NB4 (cell line): ENCODE measurements around the gene ZNF142.

Source experiments
- CTCF ChIP-seq: IDR thresholded peaks from one replicate; pipeline ENCODE4 v1.5.1; 2012; ENCODE audit warnings: low read depth, low read length
- POLR2A ChIP-seq: IDR thresholded peaks from 2 replicates; pipeline ENCODE4 v1.6.1; 2011; ENCODE audit warnings: mild to moderate bottlenecking; ENCODE audit not compliant: insufficient read length; ENCODE audit errors: extremely low read depth

- TF ChIP-seq POLR2A (no peak), CTCF (no peak)
Measured at GRCh38 chr2:218680061-218680460, 20.6 kb upstream of the ZNF142 start.
